Sigmoid colon (tissue), 7 donors: ENCODE measurements around the gene ECI2. TPM values are rescaled to one million over a fixed set of nuclear protein-coding genes. Genes with fewer than 3 reads are reported as not detected.
"Not testable (repeated sequence)": the region's sequence is repeated elsewhere in the genome, so short reads cannot be mapped to it uniquely, and the experiment has no call there.

Source experiments
- DNase-seq: peaks from one replicate; pipeline ENCODE4 v3.0.0-alpha.2; 2019
- H3K27ac ChIP-seq, 4 donors: fragments of 200-600 bp; sonication (generic); one replicate each; pipeline ENCODE4 v1.5.1; 2016 to 2019; ENCODE audit warnings: mild to moderate bottlenecking in 1 of 4
- H3K27me3 ChIP-seq, 3 donors: fragments of 200-600 bp; sonication (generic); one replicate each; pipeline ENCODE4 v1.5.1; 2019; ENCODE audit warnings: mild to moderate bottlenecking in 1 of 3
- H3K36me3 ChIP-seq, 4 donors: fragments of 200-600 bp; sonication (generic); one replicate each; pipeline ENCODE4 v1.5.1; 2016 to 2019
- H3K4me1 ChIP-seq, 4 donors: fragments of 200-600 bp; sonication (generic); one replicate each; pipeline ENCODE4 v1.5.1; 2017 to 2019
- H3K4me3 ChIP-seq, 4 donors: fragments of 200-600 bp; sonication (generic); one replicate each; pipeline ENCODE4 v1.5.1; 2017 to 2019; ENCODE audit warnings: mild to moderate bottlenecking in 2 of 4, moderate library complexity in 1 of 4
- H3K9me3 ChIP-seq, 4 donors: fragments of 200-600 bp in 3 of 4; sonication (generic) in 3 of 4; one replicate each; pipeline versions ENCODE4 v1.5.1 to v1.6.1; 2013 to 2019
- CTCF ChIP-seq, 4 experiments: fragments of 450-650 bp in 3 of 4; fragments of 200-600 bp in 1 of 4; IDR thresholded peaks; one replicate each; pipeline ENCODE4 v1.5.1; 2016 to 2019; ENCODE audit warnings: antibody characterized with exemption in 4 of 4, mild to moderate bottlenecking in 3 of 4, moderate library complexity in 2 of 4
- EP300 ChIP-seq, 4 donors: sonication (generic); formaldehyde crosslinking; IDR thresholded peaks; one replicate each; pipeline ENCODE4 v1.6.1; 2017; ENCODE audit warnings: antibody characterized with exemption in 4 of 4
- POLR2A ChIP-seq, 2 donors: fragments of 450-650 bp; IDR thresholded peaks; one replicate each; pipeline ENCODE4 v1.6.1; 2016; ENCODE audit warnings: antibody characterized with exemption in 2 of 2, mild to moderate bottlenecking in 2 of 2, moderate library complexity in 2 of 2
- POLR2AphosphoS5 ChIP-seq, 4 donors: sonication (generic); formaldehyde crosslinking; IDR thresholded peaks; one replicate each; pipeline ENCODE4 v1.6.1; 2017; ENCODE audit warnings: antibody characterized with exemption in 4 of 4
- WGBS, 2 donors: extraction: QIAGEN DNeasy Blood & Tissue Kit; methylation state at CpG; one replicate each; pipeline ENCODE4 v1.1.7; 2013; 5-methylcytosine and 5-hydroxymethylcytosine counted together
- intact Hi-C: fragments of 100-400 bp; cut with DNase I; formaldehyde crosslinking; loops from one replicate; pipeline ENCODE4 v1.15.1; 2023
- polyA plus RNA-seq, 3 donors: library from polyadenylated mRNA; stranded (reverse); fragments of 200-250 nt; gene quantifications; one replicate each; pipeline ENCODE4 v1.2.3, GENCODE V29; 2013
- total RNA-seq, 4 donors: library from RNA; depleted of rRNA; stranded (reverse); fragments of >200 nt; gene quantifications; one replicate each; pipeline ENCODE4 v1.1.0, GENCODE V29; 2016
- donor health status: healthy with polysubstance abuse.
- donor health status: Bipolar disorder and iron deficiency.
- donor health status: healthy.

ECI2 gene
- total and polyA plus RNA-seq, 7 donors = 30.0 to 100 (median 46.2) TPM

- peak in 2 of 4 donors; percentile 10 for TF ChIP-seq POLR2AphosphoS5 (IDR thresholded peaks at IDR 0.05)
- TF ChIP-seq EP300 (IDR thresholded peaks at IDR 0.05) = peak in 1 of 4 donors; percentile 7
- peak overlapping the region in 2 of 4 donors; percentile 35 to 51 for H3K27ac ChIP-seq
- H3K4me3 ChIP-seq, DNase-seq, H3K9me3 ChIP-seq, H3K4me1 ChIP-seq, H3K27me3 ChIP-seq, H3K36me3 ChIP-seq, intact Hi-C loops: not testable (repeated sequence)
- WGBS, 2 donors = 11 to 50% methylated on average over 4 of the region's 4 CpGs
Measured at GRCh38 chr6:4109363-4109815, 26.0 kb downstream of the ECI2 start.

GRCh38 chr6:4108561-4109093 lies 26.7 kb downstream of the ECI2 start:
- no peak overlapping the region for H3K4me3 ChIP-seq
- no peaks in the 10 kb centered on the region for H3K36me3 ChIP-seq
- TF ChIP-seq POLR2A (IDR thresholded peaks at IDR 0.05) = no peak
- no peak for TF ChIP-seq CTCF (IDR thresholded peaks at IDR 0.05)
- no peak for TF ChIP-seq EP300 (IDR thresholded peaks at IDR 0.05)
- TF ChIP-seq POLR2AphosphoS5 (IDR thresholded peaks at IDR 0.05) = no peak
- H3K4me1 ChIP-seq = peaks cover 0 to 9% (median 3%) of the 10 kb centered on the region in 4 donors
- peaks cover 0 to 2% (median 0%) of the 10 kb centered on the region in 4 donors for H3K9me3 ChIP-seq
- DNase-seq = no peak
- no peaks in the 10 kb centered on the region for H3K27me3 ChIP-seq
- H3K27ac ChIP-seq = no peak overlapping the region
- WGBS, 2 donors = 61 to 74% methylated on average over 9 of the region's 9 CpGs
- intact Hi-C loops = no loop called here

- intact Hi-C loops = no loop called here
- no peak overlapping the region for H3K27ac ChIP-seq
- H3K4me1 ChIP-seq = peaks cover 0 to 11% (median 5%) of the 10 kb centered on the region in 4 donors
- no peak for TF ChIP-seq EP300 (IDR thresholded peaks at IDR 0.05)
- no peak for TF ChIP-seq POLR2A (IDR thresholded peaks at IDR 0.05)
- TF ChIP-seq CTCF (IDR thresholded peaks at IDR 0.05) = no peak
- TF ChIP-seq POLR2AphosphoS5 (IDR thresholded peaks at IDR 0.05) = no peak
- peaks cover 0 to 2% (median 0%) of the 10 kb centered on the region in 4 donors for H3K9me3 ChIP-seq
- no peak for DNase-seq
- no peak overlapping the region for H3K4me3 ChIP-seq
- H3K36me3 ChIP-seq = no peaks in the 10 kb centered on the region
- no peaks in the 10 kb centered on the region for H3K27me3 ChIP-seq
- WGBS, 2 donors = 20 to 72% methylated on average over 2 of the region's 2 CpGs
Measured at GRCh38 chr6:4107873-4108272, 27.5 kb downstream of the ECI2 start.

- intact Hi-C loops = no loop called here
- TF ChIP-seq CTCF (IDR thresholded peaks at IDR 0.05) = no peak
- TF ChIP-seq POLR2AphosphoS5 (IDR thresholded peaks at IDR 0.05) = no peak
- no peak for TF ChIP-seq EP300 (IDR thresholded peaks at IDR 0.05)
- Histone ChIP-seq H3K36me3 (no peaks in the 10 kb centered on the region), H3K27me3 (no peaks in the 10 kb centered on the region), H3K4me3 (no peak overlapping the region), H3K9me3 (no peaks in the 10 kb centered on the region), H3K27ac (no peak overlapping the region), H3K4me1 (peaks cover 0 to 15% (median 5%) of the 10 kb centered on the region in 4 donors)
- no peak for DNase-seq
- WGBS, 2 donors = 82 to 84% methylated on average over 4 of the region's 4 CpGs
Measured at GRCh38 chr6:4105980-4106536, 29.3 kb downstream of the ECI2 start.

- Histone ChIP-seq H3K4me1 (peaks cover 0 to 15% (median 0%) of the 10 kb centered on the region in 4 donors), H3K9me3 (no peaks in the 10 kb centered on the region), H3K4me3 (no peak overlapping the region), H3K27ac (no peak overlapping the region), H3K36me3 (no peaks in the 10 kb centered on the region), H3K27me3 (no peaks in the 10 kb centered on the region)
- 60 to 79% methylated on average over 5 of the region's 5 CpGs for WGBS, 2 donors
- DNase-seq = no peak
- intact Hi-C loops = no loop called here
- no peak for TF ChIP-seq POLR2AphosphoS5 (IDR thresholded peaks at IDR 0.05)
- TF ChIP-seq CTCF (IDR thresholded peaks at IDR 0.05) = no peak
- TF ChIP-seq POLR2A (IDR thresholded peaks at IDR 0.05) = no peak
- no peak for TF ChIP-seq EP300 (IDR thresholded peaks at IDR 0.05)
Measured at GRCh38 chr6:4103929-4104328, 31.4 kb downstream of the ECI2 start.
